Activated T-helper 1 cell treated with anti-CD3 and anti-CD28 coated beads, Interleukin-2, amount 50 U/mL, for 16 hours (primary cell): ENCODE measurements around the gene TMEM106A.
"Not testable (repeated sequence)": the region's sequence is repeated elsewhere in the genome, so short reads cannot be mapped to it uniquely, and the experiment has no call there.

ENCODE experiments used
- DNase-seq, 2 donors: peaks; one replicate each; pipeline ENCODE4 v3.0.0-alpha.2; 2020; ENCODE audit warnings: low read depth in 1 of 2, low spot score in 1 of 2

TMEM106A gene

GRCh38 chr17:43211480-43212402, at the start of gene TMEM106A:
Gene TMEM106A (plus strand): TSS chr17:43211875. CDS start chr17:43213042, 1,167 bp downstream.
- peak; percentile 47 to 59 for DNase-seq

- DNase-seq = not testable (repeated sequence)
Measured at GRCh38 chr17:43165971-43166370, 45.7 kb upstream of the TMEM106A start.

DNA sequence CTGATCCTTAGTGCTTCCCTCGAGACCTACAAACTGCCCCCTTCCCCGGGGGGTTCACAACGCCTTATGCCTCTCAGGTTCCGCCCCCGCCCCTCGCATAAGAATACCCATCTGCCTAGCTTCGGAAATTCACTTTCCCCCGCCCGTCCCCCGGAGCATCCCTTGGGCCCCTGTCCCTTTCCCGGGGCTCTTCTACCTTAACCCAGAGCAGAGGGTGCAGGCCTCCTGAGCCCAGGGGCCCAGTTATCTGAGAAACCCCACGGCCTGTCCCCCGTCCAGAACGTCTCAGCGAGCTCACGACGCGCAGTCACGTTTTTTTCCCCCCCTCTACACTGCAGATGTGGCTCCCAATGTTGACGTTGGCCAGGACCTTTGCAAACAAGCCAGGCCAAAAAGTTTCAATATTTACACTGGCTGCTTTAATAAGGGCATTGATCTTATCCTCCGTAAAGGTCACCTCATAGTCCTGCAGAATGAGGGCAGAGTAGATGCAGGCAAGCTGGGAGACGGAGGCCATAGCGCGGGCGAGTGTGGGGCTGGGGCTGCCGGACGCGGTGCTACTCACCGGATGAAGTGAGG, 42.0 kb upstream of the TMEM106A start:
- DNase-seq = peak in 1 of 2 donors; percentile 2

- DNase-seq = peak; percentile 67 to 76
Measured at GRCh38 chr17:43170140-43170765, 41.4 kb upstream of the TMEM106A start.

- peak; percentile 86 to 88 for DNase-seq
Measured at GRCh38 chr17:43170766-43171585, 40.7 kb upstream of the TMEM106A start, which contains the start of gene NBR1. Gene NBR1 (plus strand): TSS chr17:43171214. CDS start chr17:43175800, 4,586 bp downstream.

GRCh38 chr17:43171586-43172487, 39.8 kb upstream of the TMEM106A start:
- DNase-seq = no peak

DNA sequence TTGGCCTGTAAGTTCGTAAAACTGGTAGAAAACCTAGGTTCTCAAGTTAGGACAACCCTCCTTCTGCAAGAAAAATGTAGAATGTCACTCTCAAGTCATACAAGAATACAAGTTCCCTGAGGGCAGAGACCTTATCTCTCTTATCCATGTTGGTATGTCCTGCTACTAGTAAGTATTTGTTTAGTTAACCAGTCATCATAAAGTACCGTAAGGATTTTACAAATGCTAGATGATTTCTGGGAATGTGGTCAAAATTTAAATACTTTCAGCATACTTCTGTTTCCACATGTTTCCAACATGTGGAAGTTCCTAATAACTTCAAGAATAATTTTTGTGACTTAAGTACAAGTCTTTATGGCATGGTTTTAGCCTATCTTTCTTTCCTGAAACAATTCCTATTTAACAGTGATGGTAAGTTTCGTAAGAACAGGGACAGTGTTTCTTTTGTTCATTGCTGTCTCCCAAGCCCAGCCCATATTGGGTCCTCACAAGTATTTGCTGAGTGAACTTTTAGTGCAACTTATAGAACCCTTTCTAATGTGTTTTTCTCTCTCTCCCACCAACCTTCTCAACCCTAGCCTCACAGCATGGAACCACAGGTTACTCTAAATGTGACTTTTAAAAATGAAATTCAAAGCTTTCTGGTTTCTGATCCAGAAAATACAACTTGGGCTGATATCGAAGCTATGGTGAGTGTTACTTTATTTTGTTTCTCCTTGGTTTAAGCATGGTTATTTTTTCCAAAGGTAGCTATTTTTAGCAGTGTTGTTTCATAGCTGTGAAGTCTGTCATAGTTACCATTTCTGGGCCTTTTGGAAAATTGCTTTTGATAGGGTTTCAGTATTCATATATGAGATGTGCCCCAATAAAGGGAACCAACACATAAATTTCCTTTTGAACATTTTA, 36.2 kb upstream of the TMEM106A start:
- DNase-seq = no peak

DNA sequence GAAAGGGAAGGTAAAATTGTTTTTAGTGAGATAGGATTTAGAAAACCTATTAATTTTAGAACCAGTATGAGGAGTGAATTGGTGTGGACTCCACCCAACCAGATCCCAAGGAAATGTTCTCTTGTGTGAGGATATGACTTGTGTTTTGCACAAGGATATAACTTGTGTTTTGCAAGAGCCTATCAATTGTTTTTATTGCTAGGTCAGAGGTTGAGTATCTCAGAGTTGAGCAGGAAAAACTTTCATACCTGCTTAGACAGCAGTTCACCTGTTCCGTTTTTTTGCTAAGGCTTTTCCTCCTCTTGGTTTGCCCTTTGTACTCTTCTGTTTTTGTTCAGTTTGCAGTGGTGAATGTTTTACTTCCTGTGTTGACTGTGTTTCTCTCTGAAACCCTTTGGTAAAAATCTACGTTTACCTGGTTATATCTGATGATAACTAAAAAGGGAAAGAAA, 35.5 kb upstream of the TMEM106A start:
- no peak for DNase-seq

DNA sequence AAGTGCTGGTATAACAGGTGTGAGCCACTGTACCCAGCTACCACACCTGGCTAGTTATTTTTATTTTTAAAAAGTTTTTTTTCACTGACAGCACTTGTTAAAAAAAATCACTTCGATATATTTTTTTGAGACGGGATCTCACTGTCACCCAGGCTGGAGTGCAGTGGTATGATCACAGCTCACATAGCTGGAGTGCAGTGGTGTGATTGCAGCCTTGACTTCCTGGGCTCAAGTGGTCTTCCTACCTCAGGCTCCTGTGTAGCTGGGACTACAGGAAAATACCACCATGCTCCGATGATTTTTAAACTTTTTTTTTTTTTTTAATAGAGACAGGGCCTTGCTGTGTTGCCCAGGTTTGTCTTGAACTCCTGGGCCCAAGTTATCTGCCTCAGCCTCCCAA, 27.8 kb upstream of the TMEM106A start:
- no peak for DNase-seq

DNA sequence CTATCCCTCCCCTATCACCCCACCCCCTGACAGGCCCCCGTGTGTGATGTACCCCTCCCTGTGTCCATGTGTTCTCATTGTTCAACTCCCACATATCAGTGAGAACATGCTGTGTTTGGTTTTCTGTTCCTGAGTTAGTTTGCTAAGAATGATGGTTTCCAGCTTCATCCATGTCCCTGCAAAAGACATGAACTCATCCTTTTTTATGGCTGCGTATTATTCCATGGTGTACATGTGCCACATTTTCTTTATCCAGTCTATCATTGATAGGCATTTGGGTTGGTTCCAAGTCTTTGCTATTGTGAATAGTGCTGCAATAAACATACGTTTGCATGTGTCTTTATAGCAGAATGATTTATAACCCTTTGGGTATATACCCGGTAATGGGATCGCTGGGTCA, 25.0 kb upstream of the TMEM106A start:
- not testable (repeated sequence) for DNase-seq

DNA sequence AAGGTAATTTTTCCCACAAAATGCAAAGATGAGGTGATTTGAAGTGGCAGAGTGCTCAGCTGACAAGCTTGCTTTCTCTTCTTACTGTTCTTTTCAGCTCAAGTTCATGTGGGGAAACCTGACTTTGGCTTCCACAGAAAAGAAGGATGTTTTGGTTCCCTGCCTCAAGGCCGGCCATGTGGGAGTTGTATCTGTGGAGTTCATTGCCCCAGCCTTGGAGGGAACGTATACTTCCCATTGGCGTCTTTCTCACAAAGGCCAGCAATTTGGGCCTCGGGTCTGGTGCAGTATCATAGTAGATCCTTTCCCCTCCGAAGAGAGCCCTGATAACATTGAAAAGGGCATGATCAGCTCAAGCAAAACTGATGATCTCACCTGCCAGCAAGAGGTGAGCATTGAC, 18.4 kb upstream of the TMEM106A start:
- no peak for DNase-seq

DNA sequence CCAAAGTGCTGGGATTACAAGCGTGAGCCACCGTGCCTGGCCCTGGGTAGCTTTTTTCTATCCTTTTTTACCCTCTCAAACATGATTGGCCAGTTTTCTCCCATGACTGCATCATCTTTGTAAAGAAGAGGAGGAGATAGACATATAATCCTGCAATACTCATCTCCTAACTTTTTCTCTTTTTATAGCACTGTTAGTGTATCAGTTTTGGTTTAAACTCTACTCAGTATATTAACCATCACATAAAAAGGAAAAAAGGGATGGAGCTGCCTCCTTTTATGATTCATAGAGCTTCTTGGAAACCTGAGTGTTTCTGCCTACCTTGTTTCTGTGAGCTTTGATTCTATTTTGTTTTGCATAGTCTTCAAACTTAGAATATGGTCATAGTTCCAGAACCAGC, 12.0 kb upstream of the TMEM106A start:
- no peak for DNase-seq

DNA sequence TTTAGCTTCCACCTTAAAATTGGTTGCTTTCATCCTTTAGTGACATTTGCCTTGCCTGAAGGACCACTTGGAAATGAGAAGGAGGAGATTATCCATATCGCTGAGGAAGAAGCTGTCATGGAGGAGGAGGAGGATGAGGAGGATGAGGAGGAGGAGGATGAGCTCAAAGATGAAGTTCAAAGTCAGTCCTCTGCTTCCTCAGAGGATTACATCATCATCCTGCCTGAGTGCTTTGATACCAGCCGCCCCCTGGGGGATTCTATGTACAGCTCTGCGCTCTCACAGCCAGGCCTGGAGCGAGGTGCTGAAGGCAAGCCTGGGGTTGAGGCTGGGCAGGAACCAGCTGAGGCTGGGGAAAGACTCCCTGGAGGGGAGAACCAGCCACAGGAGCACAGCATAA, 11.5 kb upstream of the TMEM106A start:
- no peak for DNase-seq

DNA sequence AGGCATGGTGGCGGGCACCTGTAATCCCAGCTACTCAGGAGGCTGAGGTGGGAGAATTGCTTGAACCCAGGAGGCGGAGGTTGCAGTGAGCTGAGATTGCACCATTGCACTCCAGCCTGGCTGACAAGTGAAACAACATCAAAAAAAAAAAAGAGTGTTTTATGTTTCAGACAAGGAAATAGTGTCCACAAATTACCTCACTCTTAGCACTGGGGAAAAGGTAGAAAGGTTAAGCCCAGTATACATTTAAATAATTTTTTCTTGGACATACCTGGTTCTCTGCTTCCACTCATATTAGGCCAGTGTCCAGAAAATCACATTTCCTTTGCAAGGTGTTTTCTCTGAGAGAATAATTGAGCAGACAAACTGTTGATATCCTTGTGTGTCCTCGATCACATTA, 8.7 kb upstream of the TMEM106A start:
- not testable (repeated sequence) for DNase-seq

DNA sequence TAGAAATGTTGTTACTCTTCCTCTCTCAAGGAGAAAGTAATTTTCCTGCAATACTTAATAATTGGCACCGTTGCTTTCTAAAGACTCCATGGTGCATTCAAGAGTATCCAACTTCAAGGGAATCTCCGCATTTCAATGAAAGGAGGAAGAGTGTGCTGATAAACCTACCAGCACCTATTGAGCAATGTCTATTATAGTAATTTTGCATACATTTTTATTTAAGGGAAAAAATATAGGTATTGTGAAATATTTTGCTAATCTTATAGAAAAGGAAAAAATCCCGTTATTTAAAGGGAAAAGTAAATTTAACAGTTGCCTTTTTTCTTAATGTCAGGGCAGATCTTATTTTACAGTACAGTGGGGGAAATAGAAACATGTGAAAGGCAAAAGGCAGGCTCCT, 1.1 kb upstream of the TMEM106A start:
- DNase-seq = no peak

DNA sequence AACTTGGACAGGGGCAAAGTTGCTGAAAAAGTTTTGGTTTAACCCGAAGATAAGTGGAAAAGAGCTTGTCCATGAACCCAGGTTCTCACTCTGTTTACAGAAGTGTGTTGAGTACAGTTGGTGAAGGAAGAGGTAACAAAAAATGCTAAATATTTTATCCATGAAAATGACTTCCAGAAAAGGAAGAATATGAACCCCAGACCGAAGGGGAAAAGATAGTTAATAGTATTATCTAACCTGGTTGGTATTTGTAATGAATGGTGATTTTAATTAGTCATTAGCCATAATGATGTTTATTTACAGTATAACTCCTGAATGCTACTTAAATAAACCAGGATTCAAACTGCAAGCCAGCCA, 574 bp upstream of the TMEM106A start:
- DNase-seq = no peak

- no peak for DNase-seq
Measured at GRCh38 chr17:43212641-43213490, 1.2 kb downstream of the TMEM106A start.

GRCh38 chr17:43213545-43213944, 1.9 kb downstream of the TMEM106A start:
- DNase-seq = no peak
